Activated CD8-positive, alpha-beta T cell treated with anti-CD3 and anti-CD28 coated beads for 36 hours (primary cell): ENCODE data around the gene KIAA1614. TPM values are rescaled to one million over a fixed set of nuclear protein-coding genes. Genes with fewer than 3 reads are reported as not detected.
"Not testable (repeated sequence)": the region's sequence is repeated elsewhere in the genome, so short reads cannot be mapped to it uniquely, and the experiment has no call there.

ENCODE experiments used
- ATAC-seq: fragments of 200-7000 bp; cut with Tn5 transposase; one replicate; pipeline ENCODE4 v1.10.0; 2021; ENCODE audit warnings: mild to moderate bottlenecking, moderate library complexity
- CTCF ChIA-PET: fragments of 350-600 bp; sonication (Branson Sonifier 250); formaldehyde crosslinking; loops from one replicate; lab custom pipeline; 2021; ENCODE audit warnings: antibody characterized with exemption; lab: Charles Lee
- POLR2A ChIA-PET: fragments of 350-600 bp; sonication (Branson Sonifier 250); formaldehyde crosslinking; loops from one replicate; lab custom pipeline; 2021; ENCODE audit warnings: antibody characterized with exemption; lab: Charles Lee
- DNase-seq: peaks from one replicate; pipeline ENCODE4 v3.0.0-alpha.2; 2020
- H3K27ac Mint-ChIP-seq: one replicate; pipeline ENCODE4 v1.8.0; 2021; ENCODE audit warnings: mild to moderate bottlenecking, mixed read lengths
- H3K27me3 Mint-ChIP-seq: one replicate; pipeline ENCODE4 v1.8.0; 2021; ENCODE audit warnings: mixed read lengths
- H3K36me3 Mint-ChIP-seq: one replicate; pipeline ENCODE4 v1.8.0; 2021; ENCODE audit warnings: low read depth, mixed read lengths
- H3K4me1 Mint-ChIP-seq: one replicate; pipeline ENCODE4 v1.8.0; 2021; ENCODE audit warnings: low read depth, mixed read lengths
- H3K4me3 Mint-ChIP-seq: one replicate; pipeline ENCODE4 v1.8.0; 2021; ENCODE audit warnings: mild to moderate bottlenecking, moderate library complexity, mixed read lengths
- H3K9me3 Mint-ChIP-seq: one replicate; pipeline ENCODE4 v1.8.0; 2021; ENCODE audit warnings: mixed read lengths
- intact Hi-C: fragments of 100-400 bp; cut with micrococcal nuclease; formaldehyde crosslinking; loops from one replicate; pipeline ENCODE4 v1.10.0; 2022
- total RNA-seq, 2 experiments: library from RNA; stranded (reverse); gene quantifications; one replicate each; pipeline ENCODE4 v1.2.3, GENCODE V29; 2021
- TF ChIP-seq, protein P1 (sequence below): fragments of 200-600 bp; IDR thresholded peaks from one replicate; pipeline ENCODE4 v1.8.0; 2022; ENCODE audit warnings: antibody characterized with exemption, mild to moderate bottlenecking

Gene KIAA1614
- total RNA-seq, 2 experiments from 2014 or later, result 0.18 TPM; not detected in 1

- intact Hi-C loops, result no loop called here
- POLR2A ChIA-PET, result interaction anchor here (1.2 kb wide), 1 partner anchor 14 kb away, joined by 3 read pairs; no protein-coding TSS in a partner anchor
These were observed 40.8 kb downstream of the KIAA1614 start for GRCh38 chr1:180953291-180954004.

DNA sequence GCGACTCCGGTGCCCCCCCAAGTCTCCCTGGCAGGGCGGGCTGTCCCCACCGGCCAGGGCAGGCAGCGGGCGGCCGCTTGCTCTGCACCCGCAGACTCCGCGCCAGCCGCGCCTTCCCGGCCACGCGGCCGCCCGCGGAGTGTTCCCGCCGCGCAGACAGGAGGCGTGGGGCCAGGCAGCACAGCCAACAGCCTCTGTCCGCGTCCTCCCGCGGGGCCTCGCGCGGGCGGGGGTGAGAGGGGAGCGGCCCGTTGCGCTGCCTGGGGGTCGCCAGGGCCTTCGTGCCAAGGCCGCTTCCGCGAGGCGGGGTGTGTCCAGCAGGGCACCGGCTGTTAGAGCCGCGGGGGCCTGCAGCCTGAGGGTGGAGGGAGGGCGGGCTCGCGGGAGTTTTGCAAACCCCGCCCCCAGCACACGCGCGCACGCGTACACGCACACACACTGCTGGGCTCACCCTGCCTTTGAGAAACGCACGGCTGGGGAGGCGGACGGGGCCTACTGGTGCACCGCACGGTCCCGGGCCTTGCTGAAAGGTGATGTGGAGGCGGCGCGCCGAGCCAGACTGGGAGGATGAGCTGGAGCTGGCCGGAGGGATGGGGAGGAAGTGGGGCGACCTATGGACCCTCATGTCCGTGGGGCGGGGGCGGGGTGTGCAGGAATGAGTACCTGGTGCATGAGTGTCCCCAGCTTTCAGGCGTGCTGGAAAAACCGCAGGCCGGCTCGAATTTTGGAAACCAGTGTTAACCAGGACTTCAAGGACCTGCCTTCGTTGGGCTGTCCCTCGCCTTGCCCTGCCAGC, 41.5 kb downstream of the KIAA1614 start:
- TF ChIP-seq, protein P1, sequence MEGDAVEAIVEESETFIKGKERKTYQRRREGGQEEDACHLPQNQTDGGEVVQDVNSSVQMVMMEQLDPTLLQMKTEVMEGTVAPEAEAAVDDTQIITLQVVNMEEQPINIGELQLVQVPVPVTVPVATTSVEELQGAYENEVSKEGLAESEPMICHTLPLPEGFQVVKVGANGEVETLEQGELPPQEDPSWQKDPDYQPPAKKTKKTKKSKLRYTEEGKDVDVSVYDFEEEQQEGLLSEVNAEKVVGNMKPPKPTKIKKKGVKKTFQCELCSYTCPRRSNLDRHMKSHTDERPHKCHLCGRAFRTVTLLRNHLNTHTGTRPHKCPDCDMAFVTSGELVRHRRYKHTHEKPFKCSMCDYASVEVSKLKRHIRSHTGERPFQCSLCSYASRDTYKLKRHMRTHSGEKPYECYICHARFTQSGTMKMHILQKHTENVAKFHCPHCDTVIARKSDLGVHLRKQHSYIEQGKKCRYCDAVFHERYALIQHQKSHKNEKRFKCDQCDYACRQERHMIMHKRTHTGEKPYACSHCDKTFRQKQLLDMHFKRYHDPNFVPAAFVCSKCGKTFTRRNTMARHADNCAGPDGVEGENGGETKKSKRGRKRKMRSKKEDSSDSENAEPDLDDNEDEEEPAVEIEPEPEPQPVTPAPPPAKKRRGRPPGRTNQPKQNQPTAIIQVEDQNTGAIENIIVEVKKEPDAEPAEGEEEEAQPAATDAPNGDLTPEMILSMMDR, result no peak
- H3K4me1 Mint-ChIP-seq, result peaks cover 4% of the 10 kb centered on the region
- peak overlapping the region; percentile 27 for H3K4me3 Mint-ChIP-seq
- H3K9me3 Mint-ChIP-seq, result no peaks in the 10 kb centered on the region
- DNase-seq, result peak; percentile 58
- peaks cover 20% of the 10 kb centered on the region for H3K36me3 Mint-ChIP-seq
- H3K27me3 Mint-ChIP-seq, result no peaks in the 10 kb centered on the region
- ChIA-PET POLR2A (interaction anchor here (0.6 to 1.2 kb wide), 5 partner anchors 9 to 67 kb away, joined by 3 to 4 read pairs (median 3); no protein-coding TSS in a partner anchor), CTCF (no interaction called here)
- intact Hi-C loops, result no loop called here
- no peak overlapping the region for H3K27ac Mint-ChIP-seq
- peak; percentile 87 for ATAC-seq

More at GRCh38 chr1:180953291-180954004, 40.8 kb downstream of the KIAA1614 start:
- Mint-ChIP-seq H3K4me1 (peaks cover 4% of the 10 kb centered on the region), H3K36me3 (peaks cover 20% of the 10 kb centered on the region), H3K9me3 (no peaks in the 10 kb centered on the region), H3K4me3 (peak overlapping the region; percentile 59), H3K27me3 (no peaks in the 10 kb centered on the region), H3K27ac (peak overlapping the region; percentile 52)
- CTCF ChIA-PET, result interaction anchor here (1.4 kb wide), 1 partner anchor 189 kb away, joined by 7 read pairs; no protein-coding TSS in a partner anchor
- DNase-seq (peak; percentile 29), ATAC-seq (no peak)
- TF ChIP-seq, protein P1, result no peak

- H3K4me3 Mint-ChIP-seq, result no peak overlapping the region
- peaks cover 19% of the 10 kb centered on the region for H3K36me3 Mint-ChIP-seq
- intact Hi-C loops, result no loop called here
- no peaks in the 10 kb centered on the region for H3K27me3 Mint-ChIP-seq
- H3K27ac Mint-ChIP-seq, result no peak overlapping the region
- POLR2A ChIA-PET, result interaction anchor here (0.6 to 1.0 kb wide), 4 partner anchors 8 to 67 kb away, joined by 3 to 4 read pairs (median 3); no protein-coding TSS in a partner anchor
- ATAC-seq (no peak), DNase-seq (no peak)
- H3K4me1 Mint-ChIP-seq, result peaks cover 4% of the 10 kb centered on the region
- CTCF ChIA-PET, result interaction anchor here (0.5 kb wide), 1 partner anchor 104 kb away, joined by 4 read pairs; no protein-coding TSS in a partner anchor
- TF ChIP-seq, protein P1, result no peak
- no peaks in the 10 kb centered on the region for H3K9me3 Mint-ChIP-seq
These were observed 42.1 kb downstream of the KIAA1614 start for GRCh38 chr1:180954801-180955165.

- H3K27me3 Mint-ChIP-seq, result no peaks in the 10 kb centered on the region
- H3K4me1 Mint-ChIP-seq, result peaks cover 4% of the 10 kb centered on the region
- intact Hi-C loops, result no loop called here
- DNase-seq (no peak), ATAC-seq (no peak)
- peaks cover 1% of the 10 kb centered on the region for H3K9me3 Mint-ChIP-seq
- ChIA-PET POLR2A (interaction anchor here (0.6 kb wide), 1 partner anchor 18 kb away, joined by 3 read pairs; no protein-coding TSS in a partner anchor), CTCF (interaction anchor here (1.2 kb wide), 1 partner anchor 23 kb away, joined by 3 read pairs; no protein-coding TSS in a partner anchor)
- H3K36me3 Mint-ChIP-seq, result peaks cover 25% of the 10 kb centered on the region
- TF ChIP-seq, protein P1, result no peak
- no peak overlapping the region for H3K27ac Mint-ChIP-seq
- no peak overlapping the region for H3K4me3 Mint-ChIP-seq
These were observed 43.4 kb downstream of the KIAA1614 start for GRCh38 chr1:180956028-180956640.

DNA sequence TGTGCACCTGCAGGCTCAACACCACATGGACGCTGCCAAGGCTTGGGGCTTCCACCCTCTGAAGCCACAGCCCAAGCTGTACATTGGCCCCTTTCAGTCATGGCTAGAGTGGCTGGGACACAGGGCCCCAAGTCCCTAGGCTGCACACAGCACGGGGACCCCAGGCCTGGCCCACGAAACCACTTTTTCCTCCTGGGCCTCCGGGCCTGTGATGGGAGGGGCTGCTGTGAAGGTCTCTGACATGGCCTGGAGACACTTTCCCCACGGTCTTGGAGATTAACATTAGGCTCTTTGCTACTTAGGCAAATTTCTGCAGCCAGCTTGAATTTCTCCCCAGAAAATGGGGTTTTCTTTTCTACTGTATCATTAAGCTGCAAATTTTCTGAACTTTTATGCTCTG, 46.9 kb downstream of the KIAA1614 start:
- intact Hi-C loops, DNase-seq, H3K27me3 Mint-ChIP-seq, H3K4me1 Mint-ChIP-seq, POLR2A ChIA-PET, H3K9me3 Mint-ChIP-seq, ATAC-seq, H3K4me3 Mint-ChIP-seq, H3K27ac Mint-ChIP-seq: not testable (repeated sequence)
- H3K36me3 Mint-ChIP-seq, result peaks cover 25% of the 10 kb centered on the region
- CTCF ChIA-PET, result interaction anchor here (0.7 to 1.9 kb wide), 2 partner anchors 16 to 465 kb away, joined by 3 to 5 read pairs; no protein-coding TSS in a partner anchor
